ENCODE data around the gene COL7A1.
"Not testable (repeated sequence)": the region's sequence is repeated elsewhere in the genome, so short reads cannot be mapped to it uniquely, and the experiment has no call there.

Gene COL7A1

DNA sequence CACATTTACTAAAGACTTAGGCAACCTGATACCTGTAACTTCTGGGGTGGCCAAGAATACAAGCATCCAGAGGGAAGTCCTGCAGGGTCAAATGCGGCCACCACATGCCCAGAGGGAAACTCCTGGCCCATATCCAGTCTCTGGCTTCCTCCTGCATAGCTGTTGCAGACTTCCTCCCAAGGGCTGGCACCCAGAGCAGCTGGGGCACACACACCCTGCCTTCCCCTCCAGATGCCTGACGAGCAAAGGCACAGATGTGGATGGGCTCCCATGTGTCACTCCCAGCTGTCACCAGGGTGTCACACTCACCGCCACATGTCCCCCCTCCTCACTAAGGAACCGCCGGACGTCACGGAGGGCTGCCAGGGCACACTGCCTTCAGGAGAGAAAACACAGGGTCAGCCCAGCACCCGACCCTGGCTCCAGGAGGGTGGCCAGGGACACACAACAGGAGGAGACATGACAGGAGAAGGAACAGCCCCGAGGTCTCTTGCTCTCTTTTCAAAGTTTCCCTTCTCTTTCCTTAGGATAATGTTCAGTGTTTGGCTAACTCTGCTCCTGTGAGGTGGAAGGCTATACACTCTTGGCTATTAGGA, 51.8 kb downstream of the COL7A1 start:
- DNase-seq (ENCODE audit: low read depth): no peak

- DNase-seq (ENCODE audit: low read depth): no peak
These were observed 56.7 kb downstream of the COL7A1 start for GRCh38 chr3:48538451-48538850.

GRCh38 chr3:48536785-48537184, 58.3 kb downstream of the COL7A1 start:
- DNase-seq (ENCODE audit: low read depth): no peak

DNA sequence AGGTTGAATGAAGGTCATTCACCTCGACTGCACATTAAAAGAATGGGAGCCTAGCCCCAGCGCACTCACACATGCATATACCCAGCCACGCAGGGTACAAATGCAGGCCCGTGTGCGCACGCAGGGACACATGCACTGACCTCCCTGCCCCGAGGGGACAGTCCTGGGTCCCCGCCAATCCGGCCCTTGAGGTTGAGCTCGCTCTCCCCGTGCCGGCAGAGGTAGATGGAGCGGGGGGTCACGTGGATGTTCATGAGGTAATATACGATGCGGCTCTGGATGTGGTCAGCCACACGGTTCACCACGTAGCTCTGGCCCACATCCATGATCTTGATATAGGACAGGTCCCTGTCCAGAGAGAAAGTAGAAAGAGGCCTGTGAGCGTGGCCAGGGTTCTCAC, 59.0 kb downstream of the COL7A1 start:
- DNase-seq (ENCODE audit: low read depth): no peak

DNA sequence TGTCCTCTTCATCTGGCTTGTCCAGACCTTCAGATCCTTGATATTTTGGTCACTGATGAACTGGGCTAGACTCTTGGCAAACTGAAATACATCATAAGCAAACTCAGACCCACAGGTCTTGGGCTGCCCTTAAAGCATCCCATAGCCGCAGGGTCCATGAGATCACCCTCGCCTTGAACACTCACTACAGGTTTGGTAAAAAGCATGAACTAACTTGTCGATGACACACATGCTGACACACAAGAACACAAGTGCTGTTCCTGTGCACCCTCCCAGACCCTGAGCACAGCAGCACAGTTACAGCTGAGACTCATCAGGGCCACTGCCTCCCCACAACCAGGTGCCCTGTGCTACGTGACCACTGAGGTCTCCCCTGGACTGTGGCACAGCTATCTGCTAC, 59.6 kb downstream of the COL7A1 start:
- no peak for DNase-seq (ENCODE audit: low read depth)

DNA sequence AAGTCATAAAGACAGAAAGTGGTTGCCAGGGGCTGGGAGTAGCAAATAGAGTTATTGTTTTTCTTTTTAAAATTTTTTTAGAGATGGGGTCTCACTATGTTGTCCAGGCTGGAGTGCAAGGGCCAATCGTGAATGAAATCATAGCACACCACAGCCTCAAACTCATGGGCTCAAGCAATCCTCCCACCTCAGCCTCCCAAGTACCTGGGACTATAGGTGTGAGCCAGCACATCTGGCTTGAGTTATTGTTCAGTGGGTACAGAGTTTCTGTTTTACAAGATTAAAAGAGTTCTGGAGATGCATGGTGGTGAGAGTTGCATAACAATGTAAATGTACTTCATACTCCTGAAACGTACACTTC, 62.2 kb downstream of the COL7A1 start:
- no peak for DNase-seq (ENCODE audit: low read depth)

GRCh38 chr3:48532271-48532976, 62.7 kb downstream of the COL7A1 start:
- no peak for DNase-seq (ENCODE audit: low read depth)

DNA sequence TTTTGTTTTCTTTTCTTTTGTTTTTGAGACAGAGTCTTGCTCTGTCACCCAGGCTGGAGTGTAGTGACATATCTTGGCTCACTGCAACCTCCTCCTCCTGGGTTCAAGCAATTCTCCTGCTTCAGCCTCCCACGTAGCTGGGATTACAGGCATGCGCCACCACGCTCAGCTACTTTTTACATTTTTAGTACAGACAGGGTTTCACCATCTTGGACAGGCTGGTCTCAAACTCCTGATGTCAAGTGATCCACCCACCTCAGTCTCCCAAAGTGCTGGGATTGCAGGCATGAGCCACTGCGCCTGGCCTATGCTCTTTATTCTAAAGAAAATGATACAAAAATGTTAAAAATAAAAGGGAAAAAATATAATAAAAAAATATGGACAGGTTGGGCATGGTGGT, 64.4 kb downstream of the COL7A1 start:
- not testable (repeated sequence) for DNase-seq (ENCODE audit: low read depth)

DNA sequence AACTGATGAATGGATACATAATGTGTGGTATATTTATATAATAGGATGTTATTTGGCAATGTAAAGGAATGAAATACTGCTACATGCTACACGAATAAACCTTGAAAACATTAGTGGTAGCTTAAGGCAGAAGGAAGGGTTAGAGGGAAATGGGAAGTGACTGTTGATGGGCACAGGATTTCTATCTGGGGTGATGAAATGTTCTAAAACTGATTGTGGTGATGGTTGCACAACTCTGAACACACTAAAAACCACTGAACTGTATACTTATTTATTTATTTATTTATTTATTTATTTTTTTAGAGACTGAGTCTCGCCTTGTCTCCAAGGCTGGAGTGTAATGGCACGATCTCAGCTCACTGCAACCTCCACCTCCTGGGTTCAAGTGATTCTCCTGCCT, 66.4 kb downstream of the COL7A1 start:
- DNase-seq (ENCODE audit: low read depth): no peak

DNA sequence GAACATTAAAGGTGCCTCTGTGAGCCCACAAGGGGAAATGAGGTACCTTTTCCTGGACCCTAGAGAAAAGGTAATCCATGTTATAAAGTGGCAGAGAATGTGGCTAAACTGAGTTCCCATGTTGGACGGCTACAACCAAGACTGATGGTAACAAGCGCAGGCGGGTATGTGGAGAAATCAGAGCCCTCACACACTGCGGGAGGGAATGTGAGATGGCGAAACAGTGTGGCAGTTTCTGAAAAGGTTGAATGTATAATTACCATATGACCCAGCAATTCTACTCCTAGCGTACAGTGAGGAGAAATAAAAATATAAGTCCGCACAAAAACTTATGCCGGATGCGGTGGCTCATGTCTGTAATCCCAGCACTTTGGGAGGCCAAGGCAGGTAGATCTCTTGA, 67.1 kb downstream of the COL7A1 start:
- DNase-seq (ENCODE audit: low read depth): no peak

GRCh38 chr3:48524970-48525369, 70.2 kb downstream of the COL7A1 start:
- DNase-seq (ENCODE audit: low read depth): no peak

DNA sequence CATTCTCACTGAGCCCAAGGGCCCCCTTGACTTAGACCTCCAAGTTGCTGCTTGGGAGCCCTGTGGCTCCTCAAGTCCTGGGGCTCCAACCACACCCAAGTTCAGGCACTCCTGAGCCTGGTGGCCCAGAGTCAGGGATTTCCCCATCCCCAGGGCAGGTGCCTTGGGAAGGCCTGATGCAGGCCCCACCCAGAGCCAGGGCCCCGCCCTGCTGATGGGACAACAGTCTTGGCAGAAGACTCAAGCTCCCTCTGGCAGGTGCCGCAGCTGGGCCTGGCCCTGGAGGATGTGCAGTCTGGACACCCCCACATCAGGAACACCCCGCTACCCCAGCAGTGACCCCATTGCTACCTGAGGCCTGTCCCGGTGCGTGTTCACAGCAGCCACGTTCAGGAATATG, 73.5 kb downstream of the COL7A1 start:
- DNase-seq (ENCODE audit: low read depth): no peak

GRCh38 chr3:48519277-48519643, 75.9 kb downstream of the COL7A1 start:
- no peak for DNase-seq (ENCODE audit: low read depth)

DNA sequence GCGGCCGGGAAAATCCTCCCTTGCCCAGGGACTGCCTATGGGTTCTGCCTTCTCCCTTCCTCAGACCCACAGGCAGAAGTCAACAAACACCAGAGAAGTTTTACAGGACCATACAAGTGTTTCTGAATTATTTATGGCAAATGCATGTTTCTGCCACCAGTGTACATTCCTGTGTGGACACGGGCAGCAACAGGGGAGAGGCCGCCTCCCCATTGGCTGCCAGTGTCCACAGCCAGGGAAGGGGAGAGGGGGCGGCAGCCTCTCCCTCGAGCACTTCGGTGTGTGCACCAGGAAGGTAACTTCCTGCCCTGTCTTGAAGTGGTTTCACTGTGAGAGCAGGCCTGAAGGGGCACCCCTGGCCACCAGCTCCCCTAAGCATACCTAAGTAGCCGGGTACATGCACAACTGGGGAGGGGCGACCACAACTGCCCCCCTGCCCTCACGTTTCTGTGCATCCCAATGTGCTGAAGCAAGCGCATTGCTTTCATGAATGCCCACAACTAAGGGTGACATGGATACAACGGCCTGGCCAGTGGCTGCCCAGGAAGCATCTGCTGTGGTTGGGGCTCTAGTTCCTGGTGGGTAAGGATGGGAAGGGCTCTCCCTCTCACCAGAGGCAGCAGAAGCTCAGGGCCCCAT, 76.4 kb downstream of the COL7A1 start:
- DNase-seq (ENCODE audit: low read depth): no peak

DNA sequence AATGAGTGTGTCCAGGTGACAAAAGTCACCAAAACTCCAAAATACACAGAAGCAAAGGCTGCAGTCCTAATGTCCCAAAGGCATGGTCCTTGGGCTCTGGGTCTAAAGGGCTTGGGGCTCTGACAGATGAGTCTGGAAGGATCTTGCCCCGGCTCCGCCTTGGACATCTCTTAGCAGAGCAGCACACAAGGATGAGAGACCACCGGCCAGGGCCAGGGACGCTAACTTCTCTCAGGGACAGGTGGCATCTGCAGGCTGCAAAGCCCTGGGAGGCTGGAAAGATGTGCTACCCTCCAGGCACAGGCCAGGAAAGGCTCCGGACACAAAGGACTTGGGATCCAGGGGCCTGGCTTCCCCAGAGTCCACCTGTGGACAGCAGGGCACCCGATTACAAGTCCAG, 77.1 kb downstream of the COL7A1 start:
- no peak for DNase-seq (ENCODE audit: low read depth)

- DNase-seq (ENCODE audit: low read depth): no peak
These were observed 78.6 kb downstream of the COL7A1 start for GRCh38 chr3:48516571-48516970.

DNA sequence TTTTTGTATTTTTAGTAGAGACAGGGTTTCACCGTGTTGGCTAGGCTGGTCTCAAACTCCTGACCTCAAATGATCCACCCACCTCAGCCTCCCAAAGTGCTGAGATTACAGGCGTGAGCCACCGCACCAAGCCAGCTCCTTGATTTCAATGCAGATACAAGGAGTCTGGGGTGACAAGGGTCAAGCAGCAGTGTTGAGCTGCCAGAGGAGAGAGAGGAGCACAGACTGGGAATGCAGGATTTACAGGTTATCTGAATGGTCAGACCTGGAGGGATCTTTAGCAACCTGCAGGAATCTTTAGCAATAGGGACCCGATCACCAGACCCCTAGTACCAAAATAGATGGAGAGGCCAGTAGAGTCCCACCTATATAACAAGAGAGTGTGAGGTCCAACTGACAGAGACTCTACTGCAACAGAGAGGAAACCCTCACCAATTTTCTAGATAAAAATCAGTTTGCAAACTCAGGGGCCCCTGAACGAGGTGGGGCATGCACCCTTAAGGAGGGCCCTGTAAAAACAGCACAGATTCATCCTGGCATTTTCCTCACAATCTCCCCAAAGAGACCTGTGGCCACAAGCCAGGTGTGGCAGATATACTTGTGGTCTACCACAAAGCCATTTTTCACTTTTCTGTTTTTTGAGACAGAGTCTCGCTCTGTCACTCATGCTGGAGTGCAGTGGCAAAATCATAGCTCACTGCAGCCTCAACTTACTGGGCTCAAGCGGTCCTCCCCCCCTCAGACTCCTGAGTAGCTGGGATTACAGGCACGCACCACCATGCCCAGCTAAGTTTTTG, 80.5 kb downstream of the COL7A1 start:
- DNase-seq (ENCODE audit: low read depth): no peak
